HepG2 (cell line): ENCODE data around the gene HNRNPA1. TPM values are rescaled to one million over a fixed set of nuclear protein-coding genes. Genes with fewer than 3 reads are reported as not detected.
A peak's percentile ranks its signal among the peaks of the same experiment; 100 is the strongest.

ENCODE experiments used
- AKAP8 ChIP-seq: sonication (generic); formaldehyde crosslinking; IDR thresholded peaks from 2 replicates; pipeline ENCODE4 v1.5.1; 2020; ENCODE audit warnings: mild to moderate bottlenecking, missing genetic modification reagents
- GATAD1 ChIP-seq: IDR thresholded peaks from 2 replicates; pipeline ENCODE4 v1.6.1; 2016; ENCODE audit warnings: missing genetic modification reagents, missing compliant biosample characterization
- IKZF4 ChIP-seq: sonication (generic); formaldehyde crosslinking; IDR thresholded peaks from 2 replicates; pipeline ENCODE4 v1.5.1; 2020; ENCODE audit warnings: borderline replicate concordance, mild to moderate bottlenecking, low read depth, missing genetic modification reagents; ENCODE audit errors: not compliant biosample characterization
- MTF1 ChIP-seq: sonication (generic); formaldehyde crosslinking; IDR thresholded peaks from 2 replicates; pipeline ENCODE4 v1.5.0; 2020; ENCODE audit warnings: missing genetic modification reagents
- NR1H2 ChIP-seq: sonication (generic); formaldehyde crosslinking; IDR thresholded peaks from 2 replicates; pipeline ENCODE4 v1.8.1; 2022; ENCODE audit warnings: low read depth, missing genetic modification reagents, borderline replicate concordance
- PHF8 ChIP-seq: sonication (generic); formaldehyde crosslinking; IDR thresholded peaks from 2 replicates; pipeline ENCODE4 v1.5.0; 2020; ENCODE audit warnings: missing genetic modification reagents
- PITX1 ChIP-seq: sonication (generic); formaldehyde crosslinking; IDR thresholded peaks from 2 replicates; pipeline ENCODE4 v1.5.1; 2020; ENCODE audit warnings: mild to moderate bottlenecking, missing genetic modification reagents
- ZFP1 ChIP-seq: IDR thresholded peaks from 2 replicates; pipeline ENCODE4 v1.6.1; 2016
- ZNF343 ChIP-seq: sonication (generic); formaldehyde crosslinking; IDR thresholded peaks from 2 replicates; pipeline ENCODE4 v1.4.0; 2020; ENCODE audit warnings: mild to moderate bottlenecking, missing genetic modification reagents
- ZNF382 ChIP-seq: sonication (generic); formaldehyde crosslinking; IDR thresholded peaks from 2 replicates; pipeline ENCODE4 v1.5.0; 2020; ENCODE audit warnings: missing genetic modification reagents, mild to moderate bottlenecking, borderline replicate concordance
- ZNF703 ChIP-seq: sonication (generic); formaldehyde crosslinking; IDR thresholded peaks from 2 replicates; pipeline ENCODE4 v1.5.1; 2020; ENCODE audit warnings: missing genetic modification reagents, mild to moderate bottlenecking, moderate library complexity, borderline replicate concordance
- ZNF781 ChIP-seq: sonication (generic); formaldehyde crosslinking; IDR thresholded peaks from 2 replicates; pipeline ENCODE4 v1.5.1; 2020; ENCODE audit warnings: borderline replicate concordance, mild to moderate bottlenecking, missing genetic modification reagents; ENCODE audit errors: not compliant biosample characterization
- polyA plus RNA-seq, 8 experiments: library from polyadenylated mRNA; depleted of rRNA in 3 of 8; stranded (reverse) in 7 of 8; unstranded in 1 of 8; fragments of >200 nt; fragmentation: Illumina TruSeq in 4 of 8; extraction: Trizol in 4 of 8; gene quantifications; 2 replicates each; pipeline versions ENCODE4 v1.2.1 to v1.2.3, GENCODE V29; 2011 to 2016; ENCODE audit warnings: low read depth in 4 of 8, missing spikeins in 1 of 8, mixed read lengths in 1 of 8; ENCODE audit not compliant: insufficient read depth in 1 of 8
- total RNA-seq, 5 experiments: library from RNA; depleted of rRNA; stranded (reverse); fragments of >200 nt; fragmentation: Illumina TruSeq; extraction: Trizol; gene quantifications; 2 replicates each; pipeline ENCODE4 v1.2.3, GENCODE V29; 2016; ENCODE audit warnings: low read depth in 1 of 5
- TF ChIP-seq, protein P1 (sequence below): sonication (generic); formaldehyde crosslinking; IDR thresholded peaks from 2 replicates; pipeline ENCODE4 v1.5.0; 2020; ENCODE audit warnings: mild to moderate bottlenecking, missing genetic modification reagents
- TF ChIP-seq, protein P2 (sequence below), 2 experiments: sonication (generic) in 1 of 2; formaldehyde crosslinking in 1 of 2; IDR thresholded peaks; 2 replicates each; pipeline versions ENCODE4 v1.4.0 to v1.6.1; 2018 to 2020; ENCODE audit warnings: missing genetic modification reagents in 2 of 2, borderline replicate concordance in 1 of 2, low read depth in 1 of 2, mild to moderate bottlenecking in 1 of 2, missing biosample characterization in 1 of 2
- TF ChIP-seq, protein P3 (sequence below): sonication (generic); formaldehyde crosslinking; IDR thresholded peaks from 2 replicates; pipeline ENCODE4 v1.5.1; 2020; ENCODE audit warnings: missing genetic modification reagents, mild to moderate bottlenecking, borderline replicate concordance
- TF ChIP-seq, protein P4 (sequence below): sonication (generic); formaldehyde crosslinking; IDR thresholded peaks from 2 replicates; pipeline ENCODE4 v1.4.0; 2020; ENCODE audit warnings: missing genetic modification reagents

The HNRNPA1 gene
- total and polyA plus RNA-seq, 2 of the 13 experiments (the other 11 are each of a cell fraction or from before 2014, with no cell fraction given) = 535 to 1,820 TPM

DNA sequence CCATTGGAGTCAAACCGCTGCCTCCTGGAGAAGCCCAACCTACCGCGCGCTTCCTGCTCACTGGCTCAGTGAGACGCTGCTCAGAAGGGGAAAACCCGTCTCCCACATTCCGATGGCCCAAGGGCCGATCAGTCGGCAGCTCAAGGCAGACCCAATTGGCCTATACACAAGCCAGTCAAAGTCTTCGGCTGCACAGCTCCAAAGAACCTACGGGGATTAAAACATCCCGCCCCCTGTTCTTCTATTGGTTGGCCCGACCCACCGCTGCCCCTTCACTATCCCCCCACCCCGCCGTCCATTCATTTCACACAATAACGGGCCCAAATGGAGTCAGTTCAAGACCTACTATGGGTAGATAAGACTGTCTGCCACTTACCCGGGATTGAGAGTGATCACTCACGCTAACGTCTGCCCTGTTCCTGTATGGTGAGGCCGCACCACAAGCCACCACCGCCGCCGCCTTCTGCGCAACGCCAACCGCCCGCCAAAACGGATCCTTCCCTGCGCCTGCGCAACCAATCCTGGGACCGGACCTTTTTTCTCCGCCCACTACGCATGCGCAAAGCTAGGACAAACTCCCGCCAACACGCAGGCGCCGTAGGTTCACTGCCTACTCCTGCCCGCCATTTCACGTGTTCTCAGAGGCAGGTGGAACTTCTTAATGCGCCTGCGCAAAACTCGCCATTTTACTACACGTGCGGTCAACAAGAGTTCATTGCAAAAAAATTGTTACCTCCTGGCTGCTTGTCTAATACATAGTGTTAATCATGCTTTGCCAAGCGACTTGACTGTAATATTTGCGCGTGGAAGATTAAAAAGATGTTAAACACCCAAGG is 676 bp upstream of the HNRNPA1 start, which contains the start of gene CBX5 (continued):
- no peak for TF ChIP-seq NR1H2 (CRISPR knock-in tag)
- no peak for TF ChIP-seq AKAP8 (CRISPR knock-in tag)
- no peak for TF ChIP-seq IKZF4 (CRISPR knock-in tag)
- TF ChIP-seq, protein P1, sequence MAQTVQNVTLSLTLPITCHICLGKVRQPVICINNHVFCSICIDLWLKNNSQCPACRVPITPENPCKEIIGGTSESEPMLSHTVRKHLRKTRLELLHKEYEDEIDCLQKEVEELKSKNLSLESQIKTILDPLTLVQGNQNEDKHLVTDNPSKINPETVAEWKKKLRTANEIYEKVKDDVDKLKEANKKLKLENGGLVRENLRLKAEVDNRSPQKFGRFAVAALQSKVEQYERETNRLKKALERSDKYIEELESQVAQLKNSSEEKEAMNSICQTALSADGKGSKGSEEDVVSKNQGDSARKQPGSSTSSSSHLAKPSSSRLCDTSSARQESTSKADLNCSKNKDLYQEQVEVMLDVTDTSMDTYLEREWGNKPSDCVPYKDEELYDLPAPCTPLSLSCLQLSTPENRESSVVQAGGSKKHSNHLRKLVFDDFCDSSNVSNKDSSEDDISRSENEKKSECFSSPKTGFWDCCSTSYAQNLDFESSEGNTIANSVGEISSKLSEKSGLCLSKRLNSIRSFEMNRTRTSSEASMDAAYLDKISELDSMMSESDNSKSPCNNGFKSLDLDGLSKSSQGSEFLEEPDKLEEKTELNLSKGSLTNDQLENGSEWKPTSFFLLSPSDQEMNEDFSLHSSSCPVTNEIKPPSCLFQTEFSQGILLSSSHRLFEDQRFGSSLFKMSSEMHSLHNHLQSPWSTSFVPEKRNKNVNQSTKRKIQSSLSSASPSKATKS (CRISPR knock-in tag) = no peak
- TF ChIP-seq, protein P2, sequence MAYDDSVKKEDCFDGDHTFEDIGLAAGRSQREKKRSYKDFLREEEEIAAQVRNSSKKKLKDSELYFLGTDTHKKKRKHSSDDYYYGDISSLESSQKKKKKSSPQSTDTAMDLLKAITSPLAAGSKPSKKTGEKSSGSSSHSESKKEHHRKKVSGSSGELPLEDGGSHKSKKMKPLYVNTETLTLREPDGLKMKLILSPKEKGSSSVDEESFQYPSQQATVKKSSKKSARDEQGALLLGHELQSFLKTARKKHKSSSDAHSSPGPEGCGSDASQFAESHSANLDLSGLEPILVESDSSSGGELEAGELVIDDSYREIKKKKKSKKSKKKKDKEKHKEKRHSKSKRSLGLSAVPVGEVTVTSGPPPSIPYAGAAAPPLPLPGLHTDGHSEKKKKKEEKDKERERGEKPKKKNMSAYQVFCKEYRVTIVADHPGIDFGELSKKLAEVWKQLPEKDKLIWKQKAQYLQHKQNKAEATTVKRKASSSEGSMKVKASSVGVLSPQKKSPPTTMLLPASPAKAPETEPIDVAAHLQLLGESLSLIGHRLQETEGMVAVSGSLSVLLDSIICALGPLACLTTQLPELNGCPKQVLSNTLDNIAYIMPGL (CRISPR knock-in tag; IDR thresholded peaks at IDR 0.05; ENCODE audit: borderline replicate concordance in 1 of 2, low read depth in 1 of 2) = 0 out of 4 replicates have a peak, but pooled peaks of 1 of the 2 experiments have one; percentile 6
- peak; percentile 74 for TF ChIP-seq PHF8 (CRISPR knock-in tag)
- TF ChIP-seq ZNF343 (CRISPR knock-in tag) = 0 out of 2 replicates have a peak, but pooled peaks have one; percentile 14
- TF ChIP-seq ZNF382 (CRISPR knock-in tag) = no peak
- no peak for TF ChIP-seq ZNF781 (CRISPR knock-in tag)
- TF ChIP-seq, protein P3, sequence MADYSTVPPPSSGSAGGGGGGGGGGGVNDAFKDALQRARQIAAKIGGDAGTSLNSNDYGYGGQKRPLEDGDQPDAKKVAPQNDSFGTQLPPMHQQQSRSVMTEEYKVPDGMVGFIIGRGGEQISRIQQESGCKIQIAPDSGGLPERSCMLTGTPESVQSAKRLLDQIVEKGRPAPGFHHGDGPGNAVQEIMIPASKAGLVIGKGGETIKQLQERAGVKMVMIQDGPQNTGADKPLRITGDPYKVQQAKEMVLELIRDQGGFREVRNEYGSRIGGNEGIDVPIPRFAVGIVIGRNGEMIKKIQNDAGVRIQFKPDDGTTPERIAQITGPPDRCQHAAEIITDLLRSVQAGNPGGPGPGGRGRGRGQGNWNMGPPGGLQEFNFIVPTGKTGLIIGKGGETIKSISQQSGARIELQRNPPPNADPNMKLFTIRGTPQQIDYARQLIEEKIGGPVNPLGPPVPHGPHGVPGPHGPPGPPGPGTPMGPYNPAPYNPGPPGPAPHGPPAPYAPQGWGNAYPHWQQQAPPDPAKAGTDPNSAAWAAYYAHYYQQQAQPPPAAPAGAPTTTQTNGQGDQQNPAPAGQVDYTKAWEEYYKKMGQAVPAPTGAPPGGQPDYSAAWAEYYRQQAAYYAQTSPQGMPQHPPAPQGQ = no peak
- 0 out of 2 replicates have a peak, but pooled peaks have one; percentile 44 for TF ChIP-seq ZFP1 (CRISPR knock-in tag)
- TF ChIP-seq MTF1 = no peak
- TF ChIP-seq, protein P4, sequence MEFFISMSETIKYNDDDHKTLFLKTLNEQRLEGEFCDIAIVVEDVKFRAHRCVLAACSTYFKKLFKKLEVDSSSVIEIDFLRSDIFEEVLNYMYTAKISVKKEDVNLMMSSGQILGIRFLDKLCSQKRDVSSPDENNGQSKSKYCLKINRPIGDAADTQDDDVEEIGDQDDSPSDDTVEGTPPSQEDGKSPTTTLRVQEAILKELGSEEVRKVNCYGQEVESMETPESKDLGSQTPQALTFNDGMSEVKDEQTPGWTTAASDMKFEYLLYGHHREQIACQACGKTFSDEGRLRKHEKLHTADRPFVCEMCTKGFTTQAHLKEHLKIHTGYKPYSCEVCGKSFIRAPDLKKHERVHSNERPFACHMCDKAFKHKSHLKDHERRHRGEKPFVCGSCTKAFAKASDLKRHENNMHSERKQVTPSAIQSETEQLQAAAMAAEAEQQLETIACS = no peak
- TF ChIP-seq ZNF703 (CRISPR knock-in tag) = no peak
- TF ChIP-seq GATAD1 (CRISPR knock-in tag) = peak; percentile 67
- peak; percentile 77 for TF ChIP-seq PITX1 (CRISPR knock-in tag)
